Measurements from ENCODE around the gene CS. TPM values are rescaled to one million over a fixed set of nuclear protein-coding genes. Genes with fewer than 3 reads are reported as not detected.

CS gene
- total and polyA plus RNA-seq, 2 experiments from 2014 or later, result 67.2 to 76.2 TPM

DNA sequence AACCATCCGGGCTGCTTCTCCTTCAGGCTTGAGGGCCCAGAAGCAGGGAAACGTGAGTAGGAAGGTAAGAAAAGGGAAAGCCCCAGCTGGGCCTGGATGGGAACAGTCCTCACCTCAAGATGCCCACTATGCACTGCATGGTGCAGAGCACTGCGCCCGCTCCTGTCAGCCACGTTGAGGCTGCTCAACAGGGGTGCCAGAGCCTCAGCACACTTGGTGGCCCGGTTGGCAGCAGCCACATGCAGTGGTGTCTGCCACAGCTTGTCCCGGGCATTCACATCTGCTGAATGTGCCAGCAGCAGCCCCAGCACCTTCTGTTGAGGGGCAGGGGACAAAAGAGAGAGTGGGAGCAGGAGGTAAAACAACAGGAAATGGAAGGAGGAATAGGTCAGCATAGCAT, 44.5 kb downstream of the CS start:
- Histone ChIP-seq H3K9me3 (ENCODE audit: low read depth) (no peaks in the 10 kb centered on the region), H3K79me2 (ENCODE audit: insufficient read depth) (peaks cover 70% of the 10 kb centered on the region), H3K4me3 (peak overlapping the region; percentile 96; the same call in 1 of the 2 replicates), H3F3A (ENCODE audit: insufficient read depth) (peaks cover 36% of the 10 kb centered on the region), H3K4me1 (ENCODE audit: insufficient read depth) (peaks cover 22% of the 10 kb centered on the region), H3K9ac (peak overlapping the region; percentile 81; the same call in 1 of the 2 replicates), H3K27me3 (replicated peaks; ENCODE audit: insufficient read depth) (no peaks in the 10 kb centered on the region), H2AFZ (no peak overlapping the region), H3K27ac (0 out of 2 replicates have a peak overlapping the region, but pooled peaks have one; percentile 70), H3K4me2 (ENCODE audit: unreplicated experiment) (peak overlapping the region; percentile 97), H3K9me2 (ENCODE audit: insufficient read depth) (no peaks in the 10 kb centered on the region), H3K36me3 (ENCODE audit: low read depth) (peaks cover 52% of the 10 kb centered on the region), H4K20me1 (ENCODE audit: insufficient read depth) (no peaks in the 10 kb centered on the region)
- TF ChIP-seq EZH2phosphoT487 (IDR thresholded peaks at IDR 0.05; ENCODE audit: insufficient read depth, low read depth) (no peak), EZH2 (IDR thresholded peaks at IDR 0.05; ENCODE audit: insufficient read depth, poor library complexity, severe bottlenecking) (no peak)
- DNase-seq, result no peak
- whole genome bisulfite sequencing, 2 experiments (ENCODE audit: low coverage in 1 of 2, low lambda C conversion rate in 2 of 2, missing lambda C conversion rate in 2 of 2), result 74 to 83% methylated on average over 7 of the region's 7 CpGs
- in situ Hi-C loops (cut with MboI), result no loop called here

DNA sequence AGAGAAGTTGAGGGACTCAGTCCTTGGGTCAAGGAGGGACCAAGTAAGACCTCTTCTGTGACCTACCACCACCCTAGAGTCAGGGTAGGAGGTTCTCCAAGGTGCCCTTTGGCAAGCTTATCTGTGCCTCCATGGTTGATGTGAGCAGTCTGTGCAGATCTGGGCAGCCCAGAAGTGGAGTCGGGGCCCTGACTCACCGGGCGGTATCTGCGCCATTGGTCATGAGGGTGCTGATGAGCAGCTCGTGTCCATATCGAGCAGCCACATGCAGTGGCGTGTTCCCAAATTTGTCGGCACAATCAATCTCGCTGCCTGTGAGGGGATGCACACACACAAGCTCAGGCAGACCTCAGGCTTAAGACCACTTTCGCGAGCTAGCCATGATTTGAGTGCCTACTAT, 47.0 kb downstream of the CS start:
- Histone ChIP-seq H2AFZ (no peak overlapping the region), H3K4me2 (ENCODE audit: unreplicated experiment) (no peak overlapping the region), H3K4me1 (ENCODE audit: insufficient read depth) (peaks cover 17% of the 10 kb centered on the region), H3K9me2 (ENCODE audit: insufficient read depth) (no peaks in the 10 kb centered on the region), H3K79me2 (ENCODE audit: insufficient read depth) (peaks cover 86% of the 10 kb centered on the region), H3K27ac (no peak overlapping the region), H3K27me3 (replicated peaks; ENCODE audit: insufficient read depth) (no peaks in the 10 kb centered on the region), H3K9me3 (ENCODE audit: low read depth) (no peaks in the 10 kb centered on the region), H3K36me3 (ENCODE audit: low read depth) (peaks cover 69% of the 10 kb centered on the region), H4K20me1 (ENCODE audit: insufficient read depth) (no peaks in the 10 kb centered on the region), H3F3A (ENCODE audit: insufficient read depth) (peaks cover 29% of the 10 kb centered on the region), H3K9ac (no peak overlapping the region), H3K4me3 (no peak overlapping the region)
- no peak for DNase-seq
- TF ChIP-seq EZH2phosphoT487 (IDR thresholded peaks at IDR 0.05; ENCODE audit: insufficient read depth, low read depth) (no peak), EZH2 (IDR thresholded peaks at IDR 0.05; ENCODE audit: insufficient read depth, poor library complexity, severe bottlenecking) (no peak)
- in situ Hi-C loops (cut with MboI), result no loop called here
- WGBS, 2 experiments (ENCODE audit: low coverage in 1 of 2, low lambda C conversion rate in 2 of 2, missing lambda C conversion rate in 2 of 2), result 96 to 98% methylated on average over 11 of the region's 11 CpGs

DNA sequence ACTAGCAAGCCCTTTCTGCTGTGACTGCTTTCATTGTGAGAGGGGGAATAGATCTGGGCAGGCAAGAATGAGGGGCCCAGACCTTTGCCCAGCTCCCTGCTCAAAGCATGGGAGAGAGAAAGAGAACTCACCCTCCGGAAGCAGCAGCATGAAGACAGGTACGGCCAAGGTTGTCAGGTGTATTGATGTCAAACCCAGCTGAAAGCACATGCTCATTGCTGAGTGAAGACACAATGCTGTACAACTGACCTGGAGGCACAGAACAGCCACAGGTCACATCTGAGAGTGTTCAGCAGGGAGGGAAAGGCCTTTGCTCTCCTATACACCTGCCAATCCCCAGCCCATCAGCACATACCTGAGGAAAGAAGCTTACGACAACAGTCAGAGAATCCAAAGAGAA, 47.5 kb downstream of the CS start:
- Histone ChIP-seq H2AFZ (no peak overlapping the region), H3K9ac (no peak overlapping the region), H3K79me2 (ENCODE audit: insufficient read depth) (peaks cover 83% of the 10 kb centered on the region), H3K9me2 (ENCODE audit: insufficient read depth) (no peaks in the 10 kb centered on the region), H3K27me3 (replicated peaks; ENCODE audit: insufficient read depth) (no peaks in the 10 kb centered on the region), H3K4me1 (ENCODE audit: insufficient read depth) (peaks cover 17% of the 10 kb centered on the region), H3K36me3 (ENCODE audit: low read depth) (peaks cover 69% of the 10 kb centered on the region), H3K4me3 (no peak overlapping the region), H4K20me1 (ENCODE audit: insufficient read depth) (no peaks in the 10 kb centered on the region), H3F3A (ENCODE audit: insufficient read depth) (peaks cover 28% of the 10 kb centered on the region), H3K4me2 (ENCODE audit: unreplicated experiment) (no peak overlapping the region), H3K27ac (no peak overlapping the region), H3K9me3 (ENCODE audit: low read depth) (no peaks in the 10 kb centered on the region)
- DNase-seq, result no peak
- WGBS, 2 experiments (ENCODE audit: low coverage in 1 of 2, low lambda C conversion rate in 2 of 2, missing lambda C conversion rate in 2 of 2), result 98 to 100% methylated on average over 3 of the region's 3 CpGs
- no peak for TF ChIP-seq EZH2phosphoT487 (IDR thresholded peaks at IDR 0.05; ENCODE audit: insufficient read depth, low read depth)
- no peak for TF ChIP-seq EZH2 (IDR thresholded peaks at IDR 0.05; ENCODE audit: insufficient read depth, poor library complexity, severe bottlenecking)
- in situ Hi-C loops (cut with MboI), result no loop called here

DNA sequence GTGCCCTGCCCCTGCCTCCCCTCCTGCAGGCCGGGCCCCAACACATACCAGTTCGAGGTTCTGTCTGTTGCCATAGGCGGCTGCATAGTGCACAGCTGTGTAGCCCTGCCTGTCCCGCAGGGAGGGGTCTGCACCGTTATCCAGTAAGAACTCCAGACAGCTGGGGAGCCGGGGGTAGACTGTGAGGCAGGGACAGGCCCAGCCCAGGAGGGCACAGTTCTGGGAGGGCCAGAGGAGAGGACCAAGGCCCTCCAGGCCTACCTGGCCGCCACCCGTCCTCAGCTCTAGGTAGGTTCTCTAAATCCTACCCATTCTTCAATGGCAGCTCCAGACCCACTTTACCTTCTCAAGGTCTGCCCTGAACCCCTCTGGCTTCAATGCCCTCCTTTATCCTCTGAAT, 51.4 kb downstream of the CS start:
- H3K4me1 ChIP-seq (ENCODE audit: insufficient read depth), result 0 out of 2 replicates have a peak, but pooled peaks cover 9% of the 10 kb centered on the region
- H3K4me3 ChIP-seq, result no peak overlapping the region
- no peak overlapping the region for H3K27ac ChIP-seq
- no peak for DNase-seq
- H3K9me2 ChIP-seq (ENCODE audit: insufficient read depth), result no peaks in the 10 kb centered on the region
- no peaks in the 10 kb centered on the region for H3K27me3 ChIP-seq (replicated peaks; ENCODE audit: insufficient read depth)
- no peaks in the 10 kb centered on the region for H4K20me1 ChIP-seq (ENCODE audit: insufficient read depth)
- in situ Hi-C loops (cut with MboI), result no loop called here
- H3K9me3 ChIP-seq (ENCODE audit: low read depth), result no peaks in the 10 kb centered on the region
- peaks cover 44% of the 10 kb centered on the region for H3K79me2 ChIP-seq (ENCODE audit: insufficient read depth)
- 0 out of 2 replicates have a peak, but pooled peaks cover 6% of the 10 kb centered on the region for H3F3A ChIP-seq (ENCODE audit: insufficient read depth)
- 63 to 72% methylated on average over 6 to 8 of the region's 8 CpGs for WGBS, 2 experiments (ENCODE audit: low coverage in 1 of 2, low lambda C conversion rate in 2 of 2, missing lambda C conversion rate in 2 of 2)
- H3K4me2 ChIP-seq (ENCODE audit: unreplicated experiment), result no peak overlapping the region
- TF ChIP-seq EZH2 (IDR thresholded peaks at IDR 0.05; ENCODE audit: insufficient read depth, poor library complexity, severe bottlenecking) (no peak), EZH2phosphoT487 (IDR thresholded peaks at IDR 0.05; ENCODE audit: insufficient read depth, low read depth) (no peak)
- H2AFZ ChIP-seq, result no peak overlapping the region
- no peak overlapping the region for H3K9ac ChIP-seq
- peaks cover 72% of the 10 kb centered on the region for H3K36me3 ChIP-seq (ENCODE audit: low read depth)
